ENCODE measurements around the gene ADH6.
"Not testable (repeated sequence)": the region's sequence is repeated elsewhere in the genome, so short reads cannot be mapped to it uniquely, and the experiment has no call there.

ADH6 gene

GRCh38 chr4:99219072-99219471 lies at the start of gene ADH6:
ADH6 (minus strand) TSS chr4:99219246; CDS start chr4:99219152, 94 bp downstream.
- no peak for DNase-seq

- no peak for DNase-seq
These were observed 45.9 kb upstream of the ADH6 start for GRCh38 chr4:99264927-99265326.

GRCh38 chr4:99252746-99253145 lies 33.7 kb upstream of the ADH6 start:
- DNase-seq = no peak

GRCh38 chr4:99248714-99249113 lies 29.7 kb upstream of the ADH6 start:
- no peak for DNase-seq

- no peak for DNase-seq
These were observed 16.9 kb upstream of the ADH6 start for GRCh38 chr4:99235955-99236354.

GRCh38 chr4:99234331-99235010 lies 15.4 kb upstream of the ADH6 start:
- DNase-seq = no peak

- DNase-seq = not testable (repeated sequence)
These were observed 14.4 kb upstream of the ADH6 start for GRCh38 chr4:99233397-99233796.

GRCh38 chr4:99228706-99229105 lies 9.7 kb upstream of the ADH6 start:
- DNase-seq = not testable (repeated sequence)

- DNase-seq = not testable (repeated sequence)
These were observed 8.6 kb upstream of the ADH6 start for GRCh38 chr4:99227646-99228045.

GRCh38 chr4:99221980-99222379 lies 2.9 kb upstream of the ADH6 start:
- DNase-seq = no peak

GRCh38 chr4:99219479-99219878 lies 433 bp upstream of the ADH6 start:
- DNase-seq = no peak

GRCh38 chr4:99215521-99215920 lies 3.5 kb downstream of the ADH6 start:
- DNase-seq = no peak

- no peak for DNase-seq
These were observed 8.3 kb downstream of the ADH6 start for GRCh38 chr4:99210789-99211188.

- DNase-seq = no peak
These were observed 9.4 kb downstream of the ADH6 start for GRCh38 chr4:99209671-99210070.

- DNase-seq = no peak
These were observed 10.3 kb downstream of the ADH6 start for GRCh38 chr4:99208719-99209075.

- no peak for DNase-seq
These were observed 10.9 kb downstream of the ADH6 start for GRCh38 chr4:99207911-99208718.

- DNase-seq = no peak
These were observed 11.8 kb downstream of the ADH6 start for GRCh38 chr4:99207069-99207743.

GRCh38 chr4:99205153-99205979 lies 13.7 kb downstream of the ADH6 start:
- DNase-seq = no peak

GRCh38 chr4:99202536-99202935 lies 16.5 kb downstream of the ADH6 start:
- DNase-seq = no peak

- no peak for DNase-seq
These were observed 17.0 kb downstream of the ADH6 start for GRCh38 chr4:99202094-99202493.

GRCh38 chr4:99201690-99202089 lies 17.4 kb downstream of the ADH6 start:
- no peak for DNase-seq

- DNase-seq = no peak
These were observed 18.9 kb downstream of the ADH6 start for GRCh38 chr4:99200138-99200537.

Data from hypothalamus (tissue), 51 donors.